ENCODE results near the gene MTA3.

GRCh38 chr2:42675815-42676214, 107.4 kb downstream of the MTA3 start:
- TF ChIP-seq EZH2 (IDR thresholded peaks at IDR 0.05) (no peak), POLR2AphosphoS5 (IDR thresholded peaks at IDR 0.05; ENCODE audit: borderline replicate concordance, low read depth, low read length) (no peak), FOXP2 (optimal IDR thresholded peaks at IDR 0.05; ENCODE audit: control extremely low read depth, extremely low read length, insufficient read depth) (no peak)
